ENCODE data around the gene GALR2.

GRCh38 chr17:76079535-76079955 lies 5.0 kb downstream of the GALR2 start:
- TF ChIP-seq POLR2AphosphoS5 (IDR thresholded peaks at IDR 0.05) (no peak), CTCF (IDR thresholded peaks at IDR 0.05) (no peak), POLR2A (IDR thresholded peaks at IDR 0.05) (no peak)

All from breast epithelium (tissue), 3 donors.